PC-3 (cell line): ENCODE results near the gene VDAC2. TPM values are rescaled to one million over a fixed set of nuclear protein-coding genes. Genes with fewer than 3 reads are reported as not detected.
"Not testable (repeated sequence)": the region's sequence is repeated elsewhere in the genome, so short reads cannot be mapped to it uniquely, and the experiment has no call there.

ENCODE experiments used
- ATAC-seq: fragments of 200-7000 bp; cut with Tn5 transposase; 2 replicates; pipeline ENCODE4 v1.9.1; 2020; ENCODE audit warnings: mild to moderate bottlenecking, moderate library complexity
- BruUV-seq: library from RNA; stranded (reverse); fragments of 400-500 nt; replicated peaks from 2 replicates; lab custom pipeline; 2021; lab: Mats Ljungman, UMichigan
- CTCF ChIA-PET: fragments of 300-600 bp; sonication (Branson Sonifier 250); formaldehyde crosslinking; loops from one replicate; lab custom pipeline; 2022; ENCODE audit warnings: antibody characterized with exemption; lab: Charles Lee
- POLR2A ChIA-PET: fragments of 300-600 bp; sonication (Branson Sonifier 250); formaldehyde crosslinking; loops from one replicate; lab custom pipeline; 2022; ENCODE audit warnings: antibody characterized with exemption; ENCODE audit not compliant: unreplicated experiment; lab: Charles Lee
- DNase-seq: peaks from one replicate; pipeline ENCODE4 v3.0.0-alpha.2; 2015
- H2AFZ ChIP-seq: fragments of 300-600 bp; sonication (generic); 2 replicates; pipeline ENCODE4 v1.6.0; 2016; ENCODE audit warnings: antibody characterized with exemption, low read length
- H3F3A ChIP-seq: fragments of 300-600 bp; sonication (generic); one replicate; pipeline ENCODE4 v1.6.0; 2017; ENCODE audit warnings: antibody characterized with exemption, low read length, control low read depth, mild to moderate bottlenecking; ENCODE audit not compliant: unreplicated experiment
- H3K27ac ChIP-seq: fragments of 300-600 bp; sonication (generic); 2 replicates; pipeline ENCODE4 v1.5.1; 2016; ENCODE audit warnings: mild to moderate bottlenecking, low read length
- H3K27me3 ChIP-seq: fragments of 300-600 bp; sonication (generic); 2 replicates; pipeline ENCODE4 v1.6.1; 2016; ENCODE audit warnings: low read length, mixed read lengths
- H3K36me3 ChIP-seq: fragments of 300-600 bp; sonication (generic); 2 replicates; pipeline ENCODE4 v1.6.1; 2016; ENCODE audit warnings: low read depth, mixed run types, low read length, mixed read lengths
- H3K4me1 ChIP-seq: fragments of 300-600 bp; sonication (generic); 2 replicates; pipeline ENCODE4 v1.5.1; 2016; ENCODE audit warnings: low read length; ENCODE audit not compliant: insufficient read depth
- H3K4me2 ChIP-seq: fragments of 300-600 bp; sonication (generic); 2 replicates; pipeline ENCODE4 v1.6.0; 2016; ENCODE audit warnings: low read length
- H3K4me3 ChIP-seq: fragments of 300-600 bp; sonication (generic); 2 replicates; pipeline ENCODE4 v1.5.1; 2016; ENCODE audit warnings: mild to moderate bottlenecking, low read length, mixed read lengths
- H3K79me2 ChIP-seq: fragments of 300-600 bp; sonication (generic); 2 replicates; pipeline ENCODE4 v1.6.1; 2017; ENCODE audit warnings: low read length, mixed read lengths
- H3K9ac ChIP-seq: fragments of 300-600 bp; sonication (generic); 2 replicates; pipeline ENCODE4 v1.6.0; 2016; ENCODE audit warnings: mild to moderate bottlenecking, low read length
- H3K9me2 ChIP-seq: fragments of 300-600 bp; sonication (generic); replicated peaks from 2 replicates; pipeline ENCODE4 v1.6.1; 2016; ENCODE audit warnings: mixed run types, low read length, mixed read lengths
- H3K9me3 ChIP-seq: fragments of 300-600 bp; sonication (generic); 2 replicates; pipeline ENCODE4 v1.6.1; 2016; ENCODE audit warnings: low read length, mixed read lengths
- H4K20me1 ChIP-seq: fragments of 300-600 bp; sonication (generic); 2 replicates; pipeline ENCODE4 v1.6.1; 2016; ENCODE audit warnings: low read length, mixed read lengths
- EZH2 ChIP-seq: fragments of 300-600 bp; sonication (generic); IDR thresholded peaks from one replicate; pipeline ENCODE4 v1.6.1; 2017; ENCODE audit warnings: antibody characterized with exemption, mild to moderate bottlenecking, low read length; ENCODE audit not compliant: unreplicated experiment
- EZH2phosphoT487 ChIP-seq: fragments of 300-600 bp; sonication (generic); IDR thresholded peaks from 2 replicates; pipeline ENCODE4 v1.6.1; 2018; ENCODE audit warnings: mild to moderate bottlenecking, antibody characterized with exemption, low read length, borderline replicate concordance
- intact Hi-C: fragments of 100-400 bp; cut with micrococcal nuclease; formaldehyde crosslinking; loops from 2 replicates; pipeline ENCODE4 v1.9.0; 2023
- total RNA-seq: library from RNA; depleted of rRNA; stranded (reverse); fragments of >200 nt; gene quantifications from 2 replicates; pipeline ENCODE4 v1.2.3, GENCODE V29; 2014
- TF ChIP-seq, protein P1 (sequence below): fragments of 300-600 bp; sonication (generic); conservative IDR thresholded peaks from 2 replicates; pipeline ENCODE4 v1.5.1; 2017; ENCODE audit warnings: antibody characterized with exemption, low read depth, mild to moderate bottlenecking, low read length

The VDAC2 gene
- total RNA-seq, 1 experiment from 2014 or later: 542 TPM

DNA sequence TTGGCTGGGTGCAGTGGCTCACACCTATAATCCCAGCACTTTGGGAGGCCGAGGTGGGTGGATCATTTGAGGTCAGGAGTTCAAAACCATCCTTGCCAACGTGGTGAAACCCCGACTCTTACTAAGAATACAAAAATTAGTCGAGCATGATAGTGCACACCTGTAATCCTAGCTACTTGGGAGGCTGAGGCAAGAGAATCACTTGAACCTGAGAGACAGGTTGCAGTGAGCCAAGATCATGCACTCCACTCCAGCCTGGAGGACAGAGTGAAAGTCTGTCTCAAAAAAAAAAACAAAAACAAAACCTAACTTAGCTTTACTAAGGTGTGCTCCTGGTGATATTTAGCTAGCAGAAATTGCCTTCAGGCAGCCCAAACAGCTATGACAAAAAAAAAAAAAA, 24.3 kb upstream of the VDAC2 start:
- BruUV-seq: no TSS peak
- Histone ChIP-seq H4K20me1 (no peaks in the 10 kb centered on the region), H3K4me1 (peaks cover 21% of the 10 kb centered on the region), H3K36me3 (no peaks in the 10 kb centered on the region), H3K4me2 (0 out of 2 replicates have a peak overlapping the region, but pooled peaks have one; percentile 0), H3F3A (peaks cover 8% of the 10 kb centered on the region), H3K9me2 (no peaks in the 10 kb centered on the region), H3K4me3 (no peak overlapping the region), H3K27me3 (no peaks in the 10 kb centered on the region), H3K9me3 (no peaks in the 10 kb centered on the region), H3K79me2 (no peaks in the 10 kb centered on the region), H3K9ac (no peak overlapping the region), H2AFZ (no peak overlapping the region), H3K27ac (no peak overlapping the region)
- intact Hi-C loops: loop anchor here (5.0 kb wide), 1 partner anchor 211 kb away; no protein-coding TSS in a partner anchor
- DNase-seq: no peak
- ChIA-PET CTCF (interaction anchor here (0.6 to 5.5 kb wide), 8 partner anchors 9 to 70 kb away, joined by 3 to 170 read pairs (median 6); partner anchors contain the start of genes COMTD1 and VDAC2), POLR2A (interaction anchor here (0.6 kb wide), 2 partner anchors 17 to 352 kb away, joined by 5 to 11 read pairs; no protein-coding TSS in a partner anchor)
- no peak for ATAC-seq
- TF ChIP-seq, protein P1, sequence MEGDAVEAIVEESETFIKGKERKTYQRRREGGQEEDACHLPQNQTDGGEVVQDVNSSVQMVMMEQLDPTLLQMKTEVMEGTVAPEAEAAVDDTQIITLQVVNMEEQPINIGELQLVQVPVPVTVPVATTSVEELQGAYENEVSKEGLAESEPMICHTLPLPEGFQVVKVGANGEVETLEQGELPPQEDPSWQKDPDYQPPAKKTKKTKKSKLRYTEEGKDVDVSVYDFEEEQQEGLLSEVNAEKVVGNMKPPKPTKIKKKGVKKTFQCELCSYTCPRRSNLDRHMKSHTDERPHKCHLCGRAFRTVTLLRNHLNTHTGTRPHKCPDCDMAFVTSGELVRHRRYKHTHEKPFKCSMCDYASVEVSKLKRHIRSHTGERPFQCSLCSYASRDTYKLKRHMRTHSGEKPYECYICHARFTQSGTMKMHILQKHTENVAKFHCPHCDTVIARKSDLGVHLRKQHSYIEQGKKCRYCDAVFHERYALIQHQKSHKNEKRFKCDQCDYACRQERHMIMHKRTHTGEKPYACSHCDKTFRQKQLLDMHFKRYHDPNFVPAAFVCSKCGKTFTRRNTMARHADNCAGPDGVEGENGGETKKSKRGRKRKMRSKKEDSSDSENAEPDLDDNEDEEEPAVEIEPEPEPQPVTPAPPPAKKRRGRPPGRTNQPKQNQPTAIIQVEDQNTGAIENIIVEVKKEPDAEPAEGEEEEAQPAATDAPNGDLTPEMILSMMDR: no peak
- no peak for TF ChIP-seq EZH2phosphoT487

DNA sequence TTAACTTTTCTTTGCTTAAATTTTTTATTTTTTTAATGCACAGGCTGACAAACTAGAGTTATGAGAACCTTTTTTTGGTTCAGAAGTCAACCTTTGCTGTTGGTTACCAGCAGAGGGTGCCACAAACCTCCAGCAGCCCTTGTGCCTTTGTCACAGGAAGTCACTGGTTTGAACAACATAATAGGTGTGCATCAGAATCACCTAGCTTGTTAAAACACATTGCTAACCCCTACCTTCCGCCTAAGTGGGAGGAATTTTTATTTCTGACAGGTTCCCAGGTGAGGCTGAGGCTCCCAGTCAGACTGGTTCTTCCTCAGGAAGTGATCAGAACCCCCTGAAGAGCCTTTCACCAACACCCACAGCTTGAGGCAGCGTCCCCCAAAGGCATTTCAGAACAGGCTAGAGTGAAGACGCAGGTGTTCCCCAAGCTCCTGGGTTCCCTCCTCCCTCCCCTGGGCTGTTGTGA, 22.6 kb upstream of the VDAC2 start:
- Histone ChIP-seq H3K27me3 (no peaks in the 10 kb centered on the region), H3K9me2 (no peaks in the 10 kb centered on the region), H3K36me3 (no peaks in the 10 kb centered on the region), H3F3A (peaks cover 8% of the 10 kb centered on the region), H3K79me2 (no peaks in the 10 kb centered on the region), H3K4me1 (peaks cover 31% of the 10 kb centered on the region), H3K4me3 (no peak overlapping the region), H2AFZ (peak overlapping the region; percentile 25; the same call in 1 of the 2 replicates), H3K9me3 (no peaks in the 10 kb centered on the region), H3K27ac (peak overlapping the region; percentile 6), H3K9ac (no peak overlapping the region), H3K4me2 (0 out of 2 replicates have a peak overlapping the region, but pooled peaks have one; percentile 17), H4K20me1 (no peaks in the 10 kb centered on the region)
- ChIA-PET CTCF (interaction anchor here (0.6 to 5.5 kb wide), 11 partner anchors 17 to 1804 kb away, joined by 3 to 170 read pairs (median 5); partner anchors contain the start of genes COMTD1 and VDAC2), POLR2A (interaction anchor here (0.5 to 1.5 kb wide), 9 partner anchors 9 to 1547 kb away, joined by 3 to 25 read pairs (median 8); partner anchors contain the start of gene VDAC2)
- TF ChIP-seq, protein P1: peak; percentile 98
- TF ChIP-seq EZH2phosphoT487: no peak
- no peak for TF ChIP-seq EZH2
- peak; percentile 64 for ATAC-seq
- peak; percentile 99 for DNase-seq
- BruUV-seq: no TSS peak
- intact Hi-C loops: loop anchor here (1.0 to 5.0 kb wide), 5 partner anchors 22 to 209 kb away; partner anchors contain the start of gene VDAC2

DNA sequence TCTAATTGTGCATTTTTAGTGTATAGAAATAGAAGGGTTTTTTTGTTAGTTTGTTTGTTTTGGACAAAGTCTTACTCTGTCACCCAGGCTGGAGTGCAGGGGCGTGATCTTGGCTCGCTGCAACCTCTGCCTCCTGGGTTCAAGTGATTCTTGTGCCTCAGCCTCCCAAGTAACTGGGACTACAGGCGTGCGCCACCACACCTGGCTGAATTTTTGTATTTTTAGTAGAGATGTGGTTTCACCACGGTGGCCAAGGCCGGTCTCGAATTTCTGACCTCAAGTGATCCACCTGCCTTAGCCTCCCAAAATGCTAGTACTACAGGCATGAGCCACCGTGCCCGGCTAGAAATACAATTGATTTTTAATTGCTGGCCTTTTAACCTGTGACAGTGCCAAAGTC, 22.1 kb upstream of the VDAC2 start:
- ChIA-PET POLR2A (interaction anchor here (1.0 to 1.5 kb wide), 5 partner anchors 10 to 46 kb away, joined by 3 to 23 read pairs (median 8); no protein-coding TSS in a partner anchor), CTCF (interaction anchor here (0.7 to 5.5 kb wide), 9 partner anchors 17 to 1803 kb away, joined by 3 to 170 read pairs (median 5); partner anchors contain the start of genes COMTD1 and VDAC2)
- not testable (repeated sequence) for H3K9me2 ChIP-seq, H2AFZ ChIP-seq, ATAC-seq, H3K4me2 ChIP-seq, H4K20me1 ChIP-seq, H3K79me2 ChIP-seq, H3K9ac ChIP-seq, H3K4me3 ChIP-seq, DNase-seq, H3K27me3 ChIP-seq, BruUV-seq, H3F3A ChIP-seq, H3K9me3 ChIP-seq, H3K36me3 ChIP-seq
- intact Hi-C loops: loop anchor here (1.0 to 5.0 kb wide), 5 partner anchors 22 to 209 kb away; partner anchors contain the start of gene VDAC2
- Histone ChIP-seq H3K4me1 (peaks cover 36% of the 10 kb centered on the region), H3K27ac (peak overlapping the region; percentile 6)
